Kasumi-1 (cell line): ENCODE measurements around the gene ARSA.
A peak's percentile ranks its signal among the peaks of the same experiment; 100 is the strongest.
"Not testable (repeated sequence)": the region's sequence is repeated elsewhere in the genome, so short reads cannot be mapped to it uniquely, and the experiment has no call there.

Experiments
- DNase-seq, 2 experiments: peaks; one replicate each; lab custom pipeline; 2025; lab: John Stamatoyannopoulos, UW

ARSA gene

DNA sequence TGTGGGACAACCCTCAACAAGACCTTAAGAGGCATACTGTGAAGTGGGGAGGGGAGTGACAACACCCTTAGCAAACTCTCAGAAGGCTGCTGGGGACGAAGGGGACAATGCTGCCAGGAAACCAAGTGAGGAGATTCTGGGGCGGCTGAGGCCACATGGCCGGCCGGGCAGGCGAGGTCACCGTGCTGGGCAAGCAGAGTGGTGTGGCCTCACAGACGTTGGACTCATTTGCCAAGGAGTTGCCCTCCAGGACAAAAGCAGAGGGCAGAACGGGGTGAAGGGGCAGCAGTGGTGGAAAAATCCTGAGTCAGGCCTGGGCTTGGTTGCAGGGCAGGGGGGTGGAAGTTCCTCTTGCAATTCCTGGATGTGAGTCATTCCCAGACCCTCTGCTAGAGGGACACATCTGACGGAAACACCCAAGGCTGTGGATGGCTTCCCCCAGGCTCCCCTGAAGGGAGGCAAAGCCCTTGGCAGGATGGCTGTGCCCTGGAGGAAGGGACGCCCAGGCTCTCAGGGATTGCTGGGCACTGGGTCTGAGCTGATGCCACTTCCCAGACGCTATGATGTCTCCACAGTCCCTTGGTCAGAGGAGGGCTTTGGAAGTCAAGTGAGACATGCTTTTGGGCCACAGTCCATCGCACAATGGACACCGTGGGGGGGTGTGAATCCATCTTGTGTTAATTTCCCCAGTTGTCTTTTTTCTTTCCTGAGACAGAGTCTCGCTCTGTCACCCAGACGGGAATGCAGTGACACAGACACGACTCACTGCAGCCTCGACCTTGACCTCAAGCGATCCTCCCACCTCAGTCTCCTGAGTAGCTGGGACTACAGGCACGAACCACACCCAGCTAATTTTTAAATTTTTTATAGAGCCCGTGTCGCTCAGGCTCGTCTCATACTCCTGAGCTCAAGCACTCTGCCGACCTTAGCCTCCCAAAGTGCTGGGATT lies 28.4 kb upstream of the ARSA start:
- peak; percentile 62 to 63 for DNase-seq

DNA sequence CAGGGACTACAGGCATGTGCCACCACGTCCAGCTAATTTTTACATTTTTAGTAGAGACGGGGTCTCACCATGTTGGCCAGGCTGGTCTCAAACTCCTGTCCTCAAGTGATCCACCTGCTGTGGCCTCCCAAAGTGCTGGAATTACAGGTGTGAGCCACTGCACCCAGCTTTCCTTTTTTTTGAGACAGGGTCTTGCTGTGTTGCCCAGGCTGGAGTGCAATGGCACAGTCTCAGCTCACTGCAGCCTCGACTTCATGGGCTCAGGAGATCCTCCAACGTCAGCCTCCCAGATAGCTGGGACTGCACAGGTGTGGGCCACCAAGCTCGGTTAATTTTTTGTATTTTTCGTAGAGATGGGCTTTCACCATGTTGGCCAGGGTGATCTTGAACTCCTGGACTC lies 26.7 kb upstream of the ARSA start:
- not testable (repeated sequence) for DNase-seq

DNA sequence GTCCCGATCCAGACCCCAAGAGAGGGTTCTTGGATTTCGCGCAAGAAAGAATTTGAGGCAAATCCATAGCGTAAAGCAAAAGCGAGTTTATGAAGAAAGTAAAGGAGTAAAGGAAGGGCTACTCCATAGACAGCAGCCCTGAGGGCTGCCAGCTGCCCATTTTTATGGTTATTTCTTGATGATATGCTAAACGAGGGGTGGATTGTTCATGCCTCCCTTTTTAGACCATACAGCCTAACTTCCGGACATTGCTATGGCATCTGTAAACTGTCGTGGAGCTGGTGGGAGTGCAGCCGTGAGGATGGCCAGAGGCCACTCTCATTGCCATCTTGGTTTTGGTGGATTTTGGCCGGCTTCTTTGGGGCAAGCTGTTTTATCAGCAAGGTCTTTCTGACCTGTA lies 25.3 kb upstream of the ARSA start:
- no peak for DNase-seq

DNA sequence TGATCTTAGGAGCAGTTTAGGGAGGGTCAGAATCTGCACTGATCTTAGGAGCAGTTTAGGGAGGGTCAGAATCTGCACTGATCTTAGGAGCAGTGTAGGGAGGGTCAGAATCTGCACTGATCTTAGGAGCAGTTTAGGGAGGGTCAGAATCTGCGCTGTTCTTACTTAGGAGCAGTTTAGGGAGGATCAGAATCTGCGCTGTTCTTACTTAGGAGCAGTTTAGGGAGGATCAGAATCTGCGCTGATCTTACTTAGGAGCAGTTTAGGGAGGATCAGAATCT lies 15.8 kb upstream of the ARSA start:
- DNase-seq = not testable (repeated sequence)

DNA sequence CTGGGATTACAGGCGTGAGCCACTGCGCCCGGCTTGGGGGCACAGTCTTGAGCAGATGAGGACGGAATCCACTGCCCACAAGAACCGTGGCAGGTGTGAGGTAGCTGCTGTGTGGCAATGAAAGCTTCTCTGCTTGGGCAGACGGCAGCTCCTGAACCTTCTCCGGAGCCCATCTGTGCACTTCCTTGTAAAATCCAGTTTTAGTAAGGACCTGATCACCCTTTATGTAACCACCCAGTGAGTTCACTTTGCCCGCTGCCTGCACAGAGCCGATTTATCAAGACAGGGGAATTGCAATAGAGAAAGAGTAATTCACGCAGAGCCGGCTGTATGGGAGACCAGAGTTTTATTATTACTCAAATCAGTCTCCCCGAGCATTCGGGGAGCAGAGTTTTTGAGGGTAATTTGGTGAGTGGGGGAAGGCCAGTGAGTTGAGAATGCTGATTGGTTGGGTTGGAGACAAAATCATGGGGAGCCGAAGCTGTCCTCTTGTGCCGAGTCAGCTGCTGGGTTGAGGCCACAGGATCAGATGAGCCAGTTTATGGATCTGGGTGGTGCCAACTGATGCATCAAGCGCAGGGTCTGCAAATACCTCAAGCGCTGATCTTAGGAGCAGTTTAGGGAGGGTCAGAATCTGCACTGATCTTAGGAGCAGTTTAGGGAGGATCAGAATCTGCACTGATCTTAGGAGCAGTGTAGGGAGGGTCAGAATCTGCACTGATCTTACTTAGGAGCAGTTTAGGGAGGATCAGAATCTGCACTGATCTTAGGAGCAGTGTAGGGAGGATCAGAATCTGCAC lies 15.3 kb upstream of the ARSA start:
- DNase-seq = not testable (repeated sequence)

DNA sequence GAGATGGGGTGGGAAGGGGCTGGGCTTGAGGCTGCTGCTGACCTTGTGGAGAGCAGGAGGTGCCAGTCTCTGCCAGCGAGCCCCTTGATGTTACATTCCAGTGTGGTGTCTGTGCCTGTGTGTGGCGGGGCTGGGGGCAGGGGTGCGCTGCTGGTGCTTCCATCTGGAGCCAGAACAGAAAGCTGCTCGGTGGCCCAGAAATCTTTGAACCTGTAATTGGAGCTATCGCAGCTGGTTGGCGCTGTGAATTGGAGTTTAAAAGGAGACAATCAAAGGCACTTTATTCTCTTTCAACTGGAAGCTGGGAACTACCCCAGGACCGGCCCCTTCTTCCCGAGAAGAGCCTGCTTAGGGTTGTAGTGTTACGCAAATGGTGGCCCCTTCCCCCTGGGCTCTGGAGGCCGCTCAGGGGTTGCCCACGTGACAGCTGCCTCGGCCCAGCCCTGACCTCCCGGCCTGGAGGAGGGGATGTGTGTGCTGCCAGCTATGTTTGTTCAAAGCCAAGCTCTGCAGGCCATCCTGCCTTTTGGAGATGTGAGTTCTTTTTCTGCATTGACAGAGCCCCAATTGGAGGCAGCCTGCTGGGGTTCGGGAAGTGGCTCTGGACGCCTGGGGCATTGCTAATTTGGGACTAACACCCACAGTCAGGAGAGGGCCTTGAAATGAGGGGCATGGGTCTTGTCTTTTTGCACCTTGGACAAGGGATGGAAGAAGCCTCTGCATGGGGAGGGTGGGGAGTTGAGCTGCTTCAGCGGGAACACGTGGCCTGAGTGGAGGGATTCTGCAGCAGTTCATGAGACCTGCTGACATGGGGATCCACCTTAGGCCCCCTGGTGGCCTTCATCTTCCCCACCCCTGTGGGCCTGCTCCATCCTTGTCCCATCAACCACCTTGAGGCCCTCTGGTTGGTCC lies 14.0 kb upstream of the ARSA start:
- no peak for DNase-seq

DNA sequence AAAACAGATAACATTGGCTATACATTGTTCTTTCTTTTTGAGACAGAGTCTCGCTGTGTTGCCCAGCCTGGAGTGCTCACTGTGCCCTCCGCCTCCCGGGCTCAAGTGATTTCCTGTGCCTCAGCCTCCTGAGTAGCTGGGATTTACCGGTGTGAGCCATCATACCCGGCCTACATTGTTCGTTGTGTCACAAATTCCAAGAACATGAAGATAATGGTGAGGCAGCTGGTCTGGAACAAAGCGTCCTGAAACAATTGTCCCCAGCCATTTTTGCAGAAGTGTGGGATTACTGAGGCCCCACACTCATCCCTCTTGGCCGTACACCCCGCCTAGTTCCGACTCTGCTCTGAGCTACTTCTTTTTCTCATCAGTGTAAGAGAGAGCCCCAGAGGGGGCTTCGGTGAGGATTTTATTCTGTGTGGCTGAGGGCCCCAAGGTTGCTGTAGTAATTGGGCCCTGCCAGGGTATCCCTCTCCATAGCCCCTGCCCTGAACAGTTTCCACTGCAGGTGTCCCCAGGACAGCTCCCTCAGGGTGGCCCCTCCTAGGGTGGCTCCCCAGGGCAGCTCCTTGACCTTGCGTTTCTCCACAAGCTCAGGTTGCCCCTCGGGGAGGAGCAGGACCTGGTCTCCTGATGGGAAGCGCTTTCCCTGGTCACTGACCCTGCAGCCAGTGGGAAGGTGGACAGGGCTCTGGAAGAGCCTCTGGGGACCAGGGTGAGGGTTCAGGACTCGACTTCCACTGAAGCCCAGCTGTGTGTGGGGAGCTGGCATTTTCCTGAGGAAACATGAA lies 13.1 kb upstream of the ARSA start:
- no peak for DNase-seq

DNA sequence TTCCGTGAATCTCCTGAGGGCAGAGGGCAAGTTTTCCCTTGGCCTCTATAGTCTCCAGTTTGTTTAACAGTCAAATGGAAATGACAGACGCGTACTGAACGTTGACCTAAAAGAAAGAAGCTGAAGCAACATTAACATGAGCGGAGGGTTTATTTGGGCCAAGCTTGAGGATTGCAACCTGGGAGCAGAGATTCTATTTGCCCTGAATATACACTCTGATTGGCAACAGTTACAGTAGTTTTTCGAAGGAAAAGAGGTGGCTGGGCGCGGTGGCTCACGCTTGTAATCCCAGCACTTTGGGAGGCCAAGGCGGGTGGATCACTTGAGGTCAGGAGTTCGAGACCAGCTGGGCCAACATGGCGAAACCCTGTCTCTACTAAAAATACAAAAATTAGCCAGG lies 12.3 kb upstream of the ARSA start:
- not testable (repeated sequence) for DNase-seq

DNA sequence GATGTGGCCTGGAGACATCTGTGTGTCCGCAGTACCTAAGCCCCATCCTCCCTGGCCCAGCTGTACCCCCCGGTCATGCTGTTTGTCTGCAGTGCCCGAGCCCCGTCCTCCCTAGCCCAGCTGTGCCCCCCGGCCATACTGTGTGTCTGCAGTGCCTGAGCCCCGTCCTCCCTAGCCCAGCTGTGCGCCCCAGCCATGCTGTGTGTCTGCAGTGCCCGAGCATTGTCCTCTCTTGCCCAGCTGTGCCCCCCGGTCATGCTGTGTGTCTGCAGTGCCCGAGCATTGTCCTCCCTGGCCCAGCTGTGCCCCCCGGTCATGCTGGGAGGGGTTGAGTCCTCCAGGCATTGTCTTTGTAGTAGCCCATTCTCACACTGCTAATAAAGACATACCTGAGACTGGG lies 7.6 kb upstream of the ARSA start:
- no peak for DNase-seq

DNA sequence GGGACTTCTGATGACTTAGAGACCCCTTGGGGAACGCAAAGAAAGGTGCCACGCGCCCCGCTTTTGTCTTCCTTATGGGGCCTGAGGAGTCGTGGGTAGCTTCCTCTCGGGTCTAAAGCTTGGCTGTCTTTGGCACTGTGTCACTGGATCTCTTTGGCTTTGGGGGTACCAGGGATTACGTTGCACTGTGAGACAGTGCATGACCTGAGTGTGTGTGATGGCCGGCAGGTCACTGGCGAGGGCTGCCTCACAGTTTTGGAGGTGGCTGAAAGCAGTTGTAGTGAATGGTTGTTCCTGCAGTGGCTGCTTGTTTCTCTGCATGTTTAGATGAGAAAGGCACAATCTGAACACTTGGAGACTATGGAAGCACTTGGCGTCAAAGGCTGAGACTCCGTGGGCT lies 5.8 kb upstream of the ARSA start:
- no peak for DNase-seq

DNA sequence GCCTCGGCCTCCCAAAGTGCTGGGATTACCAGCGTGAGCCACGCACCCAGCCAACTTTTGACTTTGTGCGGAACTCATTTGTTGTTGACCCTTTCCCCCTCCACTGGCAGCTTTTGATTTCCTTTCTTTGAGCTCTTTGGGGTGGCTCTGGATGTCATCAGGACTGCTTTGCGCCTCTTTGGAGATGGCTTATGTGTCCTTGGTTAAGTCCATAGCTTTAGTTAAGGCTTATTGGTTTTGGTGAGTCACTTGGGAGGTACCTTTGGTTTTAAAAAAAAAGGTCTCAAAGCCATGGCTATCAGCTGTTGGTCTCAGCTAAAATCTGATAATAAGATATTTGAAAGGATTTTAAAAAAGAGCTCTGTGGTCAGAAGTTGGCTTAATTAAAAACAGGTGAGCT lies 5.1 kb upstream of the ARSA start:
- no peak for DNase-seq

DNA sequence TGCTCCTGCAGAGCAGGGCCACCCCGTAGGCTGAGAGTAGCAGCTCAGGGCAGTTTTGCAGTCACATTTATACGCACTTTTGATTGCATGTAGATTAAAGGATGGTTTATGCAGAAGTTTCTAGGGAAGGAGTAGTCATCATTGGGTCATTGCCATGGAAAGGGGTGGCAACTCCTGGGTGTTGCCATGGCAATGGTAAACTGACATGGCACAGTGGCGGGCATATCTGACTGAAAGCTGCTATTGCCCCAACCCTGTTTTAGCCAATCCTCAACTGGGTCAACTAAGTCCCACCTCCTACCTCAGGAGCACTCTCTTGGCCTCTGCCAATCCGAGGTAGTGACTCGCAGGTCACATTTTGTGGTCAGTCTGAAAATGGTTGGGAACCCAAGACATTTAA lies 2.4 kb upstream of the ARSA start:
- no peak for DNase-seq

DNA sequence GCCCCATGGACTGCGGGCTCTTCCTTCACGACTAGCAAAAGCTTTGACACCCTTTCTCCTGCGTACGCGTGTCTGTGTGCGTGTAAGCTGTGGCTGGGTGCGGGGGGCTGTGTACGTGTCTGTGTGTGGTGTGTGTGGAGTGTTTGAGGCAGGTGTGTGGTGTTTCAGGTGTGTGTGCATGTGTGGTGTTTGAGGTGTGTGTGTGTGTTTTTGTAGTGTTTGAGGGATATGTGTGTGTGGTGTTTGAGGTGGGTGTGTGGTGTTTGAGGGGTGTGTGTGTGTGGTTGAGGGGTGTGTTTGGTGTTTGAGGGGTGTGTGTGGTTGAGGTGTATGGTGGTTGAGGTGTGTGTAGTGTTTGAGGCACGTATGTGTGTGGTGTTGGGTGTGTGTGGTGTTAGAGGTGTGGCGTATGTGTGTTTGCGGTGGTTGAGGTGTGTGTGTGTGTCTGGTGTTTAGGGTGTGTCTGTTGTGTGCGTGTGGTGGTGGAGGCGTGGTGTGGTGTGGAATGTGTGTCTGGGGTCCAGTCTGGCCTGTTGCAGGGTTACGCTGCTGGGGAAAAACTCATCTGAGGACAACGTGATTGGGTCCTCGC lies 687 bp upstream of the ARSA start:
- no peak for DNase-seq

DNA sequence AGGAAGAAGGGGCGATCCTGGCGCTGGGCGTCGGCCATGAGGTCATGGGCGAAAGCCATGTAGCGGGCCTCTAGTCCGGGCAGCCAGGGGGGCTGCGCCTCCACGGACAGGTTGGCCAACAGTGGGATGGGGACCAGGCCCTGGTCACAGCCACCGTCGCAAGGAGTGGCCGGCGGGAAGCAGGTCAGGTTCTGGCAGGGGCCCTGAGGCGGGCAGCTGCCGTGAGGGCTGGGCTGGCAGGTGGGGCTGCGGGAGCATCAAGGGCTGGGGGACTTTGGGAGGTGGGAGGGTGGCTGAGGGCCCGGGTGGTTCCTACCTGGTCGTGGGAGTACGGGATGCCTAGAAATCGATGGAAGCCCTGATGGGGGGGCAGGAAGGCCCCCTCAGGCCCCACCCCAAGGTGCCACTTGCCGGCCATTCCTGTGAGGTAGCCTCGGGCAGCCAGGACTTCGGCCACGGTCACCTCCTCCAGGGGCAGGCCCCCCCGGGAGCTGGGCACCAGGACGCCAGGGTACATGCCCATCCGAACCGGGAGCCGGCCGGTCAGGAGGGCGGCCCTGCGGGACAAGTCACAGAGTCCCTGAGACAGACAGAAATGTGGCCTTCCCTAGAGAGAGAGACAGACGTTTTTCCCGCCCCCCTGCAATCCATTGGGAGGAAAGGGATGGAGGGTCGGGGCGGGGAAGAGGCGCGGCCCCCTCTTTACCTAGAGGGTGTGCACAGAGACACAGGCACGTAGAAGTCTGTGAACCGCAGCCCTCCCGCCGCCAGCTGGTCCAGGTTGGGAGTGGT lies 906 bp downstream of the ARSA start:
- no peak for DNase-seq

DNA sequence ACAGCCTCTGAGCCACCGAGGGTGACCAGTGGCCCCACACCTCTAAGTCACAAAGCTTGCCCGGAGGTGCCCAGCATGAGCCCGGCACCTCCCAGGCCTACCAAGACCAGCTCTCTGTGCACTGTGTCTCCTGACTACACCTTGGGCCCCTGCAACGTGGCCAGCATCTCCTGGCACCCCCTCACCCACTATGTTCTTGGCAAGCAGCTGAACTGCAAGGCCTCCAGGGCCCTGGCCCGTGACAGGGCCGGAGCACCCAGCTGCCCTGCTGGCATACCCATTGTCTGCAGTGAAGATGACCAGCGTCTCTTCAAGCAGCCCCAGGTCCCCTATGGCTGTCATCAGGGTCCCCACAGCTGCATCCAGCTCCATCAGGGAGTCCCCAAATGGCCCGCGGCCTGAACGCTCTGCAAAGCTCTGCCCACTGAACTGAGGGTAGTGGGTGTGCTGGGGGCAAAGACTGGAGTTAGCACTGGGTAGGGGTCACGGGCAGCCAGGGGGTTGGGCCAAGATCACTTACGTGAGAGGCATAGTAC lies 1.6 kb downstream of the ARSA start:
- no peak for DNase-seq

DNA sequence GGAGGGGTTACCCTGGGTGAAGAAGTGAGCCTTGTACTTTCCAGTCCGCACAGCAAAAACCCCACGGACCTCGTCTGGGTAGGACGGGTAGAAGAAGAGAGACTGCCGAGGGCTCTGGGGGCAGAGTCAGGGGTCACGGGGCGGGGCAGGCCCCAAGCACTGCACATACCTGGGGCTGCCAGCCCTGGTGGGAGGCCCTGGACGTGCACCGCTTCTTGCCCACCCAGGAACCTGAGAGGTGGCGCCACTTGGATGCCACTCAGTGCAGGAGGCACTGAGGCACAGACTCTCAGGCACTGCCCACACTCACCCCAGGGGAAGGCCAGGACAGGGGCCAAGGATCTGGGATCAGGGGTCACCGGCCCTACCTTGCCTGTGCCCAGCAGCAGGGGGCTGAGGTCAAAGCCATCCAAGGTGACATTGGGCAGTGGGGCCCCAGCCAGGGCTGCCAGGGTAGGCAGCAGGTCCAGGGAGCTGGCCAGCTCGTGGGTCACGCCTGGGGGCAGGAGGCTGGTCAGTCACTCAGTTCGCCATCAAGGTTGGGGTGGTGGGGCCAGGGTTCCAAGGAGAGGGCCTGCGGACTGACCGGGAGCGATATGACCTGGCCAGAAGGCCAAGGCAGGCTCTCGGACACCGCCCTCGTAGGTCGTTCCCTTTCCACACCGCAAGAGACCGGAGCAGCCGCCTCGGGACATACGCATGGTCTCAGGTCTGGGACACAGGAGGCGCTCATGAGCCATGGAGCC lies 2.2 kb downstream of the ARSA start:
- no peak for DNase-seq

DNA sequence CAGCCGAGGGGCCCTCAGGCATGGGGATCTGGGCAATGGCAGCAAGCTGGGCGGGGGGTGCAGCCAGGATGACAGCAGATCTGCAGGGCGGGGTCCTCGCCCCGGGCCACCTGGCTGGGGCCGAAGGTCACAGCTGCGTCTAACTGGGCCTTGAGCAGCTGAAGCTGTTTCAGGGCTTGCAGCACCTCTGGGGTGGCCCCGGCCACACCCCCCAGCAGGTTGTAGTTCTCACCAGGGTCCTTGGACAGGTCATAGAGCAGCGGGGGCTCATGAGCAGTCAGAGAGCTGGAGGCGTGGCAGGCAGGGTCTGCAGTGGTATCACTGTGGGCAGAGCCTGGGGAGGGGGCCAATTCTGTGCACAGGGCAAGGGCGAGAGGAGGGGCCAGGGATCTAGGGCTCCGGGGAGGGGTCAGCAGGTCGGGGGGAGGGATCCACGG lies 2.8 kb downstream of the ARSA start:
- no peak for DNase-seq

DNA sequence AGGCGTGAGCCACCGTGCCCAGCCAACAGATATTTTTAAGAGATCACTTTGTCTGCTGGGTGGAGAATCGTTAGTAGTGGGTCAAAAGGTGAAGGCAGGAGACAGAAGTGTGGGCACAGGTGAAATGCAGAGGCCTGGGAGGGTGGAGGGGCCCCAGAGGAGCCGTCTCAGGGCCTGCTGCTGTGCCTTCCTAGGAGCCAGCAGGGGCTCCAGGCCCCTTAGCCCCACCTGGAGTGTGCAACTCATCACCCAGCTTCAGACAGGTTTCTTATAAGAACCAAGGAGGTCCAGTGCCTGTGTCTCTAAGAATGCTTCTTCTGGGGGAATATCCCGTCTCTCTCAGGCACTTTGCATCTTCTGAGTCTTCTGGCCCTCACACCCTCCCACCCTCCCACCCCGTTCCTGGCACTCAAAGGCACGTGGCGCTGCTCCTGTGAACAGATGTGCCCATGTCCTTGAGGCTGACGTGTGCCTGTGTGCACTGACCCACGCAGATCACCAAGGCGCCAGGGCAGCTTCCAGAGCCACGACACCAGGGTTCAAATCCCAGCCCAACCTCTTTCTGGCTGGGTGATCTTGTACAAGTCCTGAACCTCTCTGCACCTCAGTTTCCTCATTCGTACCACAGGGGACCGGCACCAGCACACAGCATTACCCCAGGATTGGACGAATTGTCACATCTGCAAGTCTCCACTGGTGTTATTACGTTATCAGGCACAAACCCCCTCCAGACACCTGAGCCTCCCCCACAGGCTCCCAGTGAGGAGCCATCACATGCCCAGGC lies 3.4 kb downstream of the ARSA start:
- DNase-seq = no peak
